ENCODE measurements around the gene MMP14. TPM values are rescaled to one million over a fixed set of nuclear protein-coding genes. Genes with fewer than 3 reads are reported as not detected.

Gene MMP14
- total and polyA plus RNA-seq, 2 of the 8 experiments (the other 6 are each of a cell fraction or from before 2014, with no cell fraction given) = 58.2 to 86.8 TPM

- TF ChIP-seq CHD7 (IDR thresholded peaks at IDR 0.05; ENCODE audit: insufficient replicate concordance, low read length) (no peak), NANOG (IDR thresholded peaks at IDR 0.05; ENCODE audit: insufficient read depth, low read depth, low read length, poor library complexity, severe bottlenecking) (no peak), TEAD4 (IDR thresholded peaks at IDR 0.05; ENCODE audit: low read depth, low read length) (no peak), POLR2AphosphoS5 (IDR thresholded peaks at IDR 0.05; ENCODE audit: low read depth, low read length) (no peak), GABPA (IDR thresholded peaks at IDR 0.05; ENCODE audit: borderline replicate concordance, insufficient read depth, low read length) (no peak), RFX5 (IDR thresholded peaks at IDR 0.05; ENCODE audit: borderline replicate concordance, low read depth, low read length) (no peak), RBBP5 (IDR thresholded peaks at IDR 0.05; ENCODE audit: borderline replicate concordance, low read depth, low read length) (no peak), EZH2 (IDR thresholded peaks at IDR 0.05; ENCODE audit: low read depth, low read length, severe bottlenecking) (no peak), EGR1 (IDR thresholded peaks at IDR 0.05; ENCODE audit: borderline replicate concordance, low read depth, low read length) (no peak), JUN (IDR thresholded peaks at IDR 0.05; ENCODE audit: low read depth, low read length) (no peak), TAF7 (optimal IDR thresholded peaks at IDR 0.05; ENCODE audit: borderline replicate concordance, low read depth, low read length) (no peak), ASH2L (IDR thresholded peaks at IDR 0.05; ENCODE audit: low read length) (no peak)
Measured at GRCh38 chr14:22877000-22877501, 40.7 kb downstream of the MMP14 start (continued).

Data from H1 (cell line).